GM21737 (cell line): ENCODE results near the gene CCDC175.
A peak's percentile ranks its signal among the peaks of the same experiment; 100 is the strongest.

Experiments used
- ATAC-seq: cut with Tn5 transposase; IDR thresholded peaks from one replicate; pipeline ENCODE4 v1.9.1; 2021; ENCODE audit warnings: mild to moderate bottlenecking, moderate library complexity; ENCODE audit not compliant: unreplicated experiment

Gene CCDC175

DNA sequence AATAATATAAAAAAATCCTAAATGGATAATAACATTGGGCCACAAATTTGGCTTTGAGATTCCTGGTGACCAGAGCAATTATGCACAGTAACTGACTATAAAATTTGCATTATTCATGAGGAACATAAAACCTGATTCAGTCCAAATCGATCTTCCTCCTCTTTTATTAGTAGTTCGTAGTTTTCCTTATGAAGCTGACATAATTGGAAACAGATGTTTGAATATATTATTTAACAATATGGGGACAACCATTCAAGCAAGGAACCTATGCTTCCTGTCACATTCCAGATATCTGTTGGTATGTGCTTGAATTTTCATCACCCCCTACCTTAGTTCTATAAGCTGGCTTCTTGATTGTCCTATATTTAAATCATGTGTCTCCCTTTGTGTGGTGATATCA lies 34.9 kb downstream of the CCDC175 start:
- no peak for ATAC-seq

- ATAC-seq = no peak
Observed at GRCh38 chr14:59540852-59541251, 35.8 kb downstream of the CCDC175 start.

- no peak for ATAC-seq
Observed at GRCh38 chr14:59538936-59539335, 37.7 kb downstream of the CCDC175 start.

DNA sequence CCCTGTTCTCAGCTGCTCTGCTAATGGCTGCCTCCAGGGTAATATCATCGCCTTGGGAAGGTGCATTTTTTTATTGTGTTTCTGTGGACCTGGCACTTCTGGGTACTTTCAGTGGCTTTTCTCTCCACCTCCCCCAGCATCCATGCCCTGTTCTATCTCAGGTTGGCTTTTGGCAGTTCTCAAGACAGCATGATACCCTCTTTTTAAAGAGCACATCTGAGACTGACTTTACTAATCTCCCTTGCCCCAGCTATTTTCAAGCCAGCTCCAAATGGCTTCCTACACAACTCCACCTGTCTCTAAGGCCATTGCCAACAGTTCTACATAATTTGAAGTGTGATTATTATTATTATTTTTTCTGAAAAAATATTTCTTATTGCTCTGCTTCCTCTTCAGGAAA lies 39.1 kb downstream of the CCDC175 start:
- ATAC-seq = no peak

- ATAC-seq = no peak
Observed at GRCh38 chr14:59534361-59534987, 42.1 kb downstream of the CCDC175 start.

- ATAC-seq = no peak
Observed at GRCh38 chr14:59532419-59532818, 44.2 kb downstream of the CCDC175 start.

- no peak for ATAC-seq
Observed at GRCh38 chr14:59530349-59530748, 46.3 kb downstream of the CCDC175 start.

GRCh38 chr14:59529189-59529588 lies 47.4 kb downstream of the CCDC175 start:
- no peak for ATAC-seq

DNA sequence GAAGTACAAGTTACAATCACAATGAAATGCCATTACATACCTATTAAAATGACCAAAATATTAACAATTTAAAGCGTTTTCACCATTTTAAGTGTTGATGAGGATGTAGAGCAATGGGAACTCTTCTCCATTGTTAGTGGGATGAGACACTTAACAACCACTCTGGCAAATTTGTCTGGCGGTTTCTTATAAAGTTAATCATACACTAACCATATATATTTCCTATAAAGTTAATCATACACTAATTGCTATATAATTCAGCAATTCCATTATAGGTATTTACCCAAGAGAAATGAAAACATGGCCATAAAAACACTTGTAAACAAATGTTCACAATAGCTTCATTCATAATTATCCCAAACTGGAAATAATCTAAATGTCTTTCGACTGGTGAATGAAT lies 56.4 kb downstream of the CCDC175 start:
- ATAC-seq = no peak

- ATAC-seq = no peak
Observed at GRCh38 chr14:59511916-59512575, 64.6 kb downstream of the CCDC175 start.

GRCh38 chr14:59510966-59511365 lies 65.6 kb downstream of the CCDC175 start:
- ATAC-seq = no peak

DNA sequence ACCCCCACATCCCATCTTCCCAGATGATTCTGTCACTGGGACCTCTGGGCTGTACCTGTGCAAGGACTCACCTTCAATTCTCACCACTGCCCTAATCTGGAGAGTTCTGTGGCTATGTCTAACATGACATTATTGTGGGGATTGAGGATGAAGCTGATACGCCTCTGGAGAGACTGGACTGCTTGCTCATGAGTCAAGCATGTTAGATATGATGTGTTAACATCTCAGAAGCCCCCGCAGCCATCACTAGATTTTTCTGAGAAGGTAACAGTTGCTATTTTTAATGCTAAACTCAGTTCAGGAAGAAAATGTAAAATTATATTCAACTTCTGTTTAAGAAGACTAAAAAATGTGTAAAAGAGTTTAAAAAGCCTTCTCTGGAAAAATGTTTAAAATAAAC lies 66.6 kb downstream of the CCDC175 start:
- ATAC-seq = no peak

DNA sequence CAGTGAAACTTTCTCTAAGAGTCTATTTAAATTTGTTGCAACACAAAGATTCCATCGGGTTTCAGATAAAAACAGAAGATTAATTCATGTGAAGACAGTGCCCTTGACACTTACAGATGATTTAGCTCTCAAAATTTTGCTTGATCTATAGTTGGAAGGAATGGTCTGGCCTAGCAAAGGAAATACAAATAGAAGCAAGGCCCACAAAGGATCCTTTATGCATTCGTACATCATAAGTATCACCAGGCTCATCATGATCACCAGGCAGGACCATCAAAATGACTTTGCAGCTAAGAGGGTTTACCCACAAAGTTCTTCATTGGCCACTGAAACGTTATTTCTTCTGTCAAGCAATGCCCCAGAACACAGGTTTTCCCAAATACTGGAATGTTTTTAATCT lies 67.5 kb downstream of the CCDC175 start:
- ATAC-seq = no peak

DNA sequence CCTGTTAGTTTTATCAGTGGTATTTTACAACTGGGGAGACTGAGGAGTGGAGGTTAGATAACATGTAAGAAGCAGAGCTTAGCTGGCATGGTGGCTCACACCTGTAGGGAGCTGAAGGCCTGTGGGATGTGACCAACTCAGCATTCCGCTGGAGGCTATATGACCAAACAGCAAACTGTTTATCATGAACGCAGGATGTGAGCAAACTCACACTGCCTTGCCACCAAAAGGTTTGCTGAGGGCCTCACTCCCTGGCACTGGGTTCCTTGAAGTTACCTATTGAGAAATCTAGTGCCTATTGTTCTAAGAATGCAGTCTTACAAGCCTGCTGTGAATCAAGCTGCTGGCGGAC lies 68.9 kb downstream of the CCDC175 start:
- no peak for ATAC-seq

DNA sequence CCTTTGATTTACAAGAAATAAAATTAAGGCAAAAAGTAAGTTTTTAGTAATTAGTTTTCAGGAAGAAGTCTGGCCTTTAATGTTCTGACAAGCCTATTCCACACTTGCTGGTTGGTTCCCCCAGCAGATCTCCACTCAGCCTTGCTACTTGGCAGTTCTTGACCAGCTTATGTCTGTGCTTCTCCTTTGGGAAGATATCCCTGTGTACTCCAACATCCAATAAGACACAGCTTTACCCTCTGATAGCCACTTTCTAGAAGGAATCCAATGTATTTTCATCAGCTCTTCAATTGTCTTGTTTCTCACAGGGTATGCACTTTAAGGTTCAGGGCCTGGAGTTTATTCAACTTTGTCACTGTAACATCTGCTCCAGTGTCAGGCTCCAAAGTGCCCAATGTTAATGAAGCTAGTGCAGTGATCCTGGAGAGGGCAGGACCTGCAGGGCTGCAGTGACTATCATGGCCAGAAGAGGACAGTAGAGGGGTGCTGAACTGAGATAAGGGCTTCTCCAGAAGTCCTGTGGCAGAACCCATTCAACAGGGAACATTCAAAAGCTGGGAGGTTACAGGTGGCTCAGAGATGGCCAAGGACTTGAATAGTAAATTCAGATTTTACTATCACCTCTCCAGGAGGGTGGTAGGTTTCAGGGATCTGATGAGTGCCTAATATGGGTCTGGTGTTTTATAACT lies 69.4 kb downstream of the CCDC175 start:
- no peak for ATAC-seq

GRCh38 chr14:59503256-59503655 lies 73.4 kb downstream of the CCDC175 start:
- no peak for ATAC-seq

- no peak for ATAC-seq
Observed at GRCh38 chr14:59500732-59501131, 75.9 kb downstream of the CCDC175 start.

GRCh38 chr14:59492384-59492783 lies 84.2 kb downstream of the CCDC175 start:
- ATAC-seq = no peak

DNA sequence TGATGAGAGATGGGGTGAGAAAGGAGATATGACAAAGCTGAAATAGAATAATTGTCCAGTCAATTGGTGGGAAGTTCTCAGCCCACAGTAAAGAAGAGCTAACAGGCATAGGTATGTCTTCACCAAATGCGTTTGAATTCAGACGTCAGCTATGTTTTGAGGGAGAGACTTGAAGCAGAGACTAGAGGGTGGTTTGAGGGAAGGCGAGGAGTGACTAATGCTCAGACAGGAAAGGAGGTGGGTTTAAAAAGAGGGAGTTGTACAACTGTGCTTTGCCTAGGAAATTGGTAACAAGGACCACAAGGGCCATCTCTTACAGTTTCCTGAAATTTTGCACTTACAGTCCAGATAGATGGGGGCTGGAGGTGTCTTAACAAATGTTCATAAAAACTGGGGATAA lies 85.9 kb downstream of the CCDC175 start:
- ATAC-seq = no peak

- peak; percentile 37 for ATAC-seq
Observed at GRCh38 chr14:59484639-59485175, 91.9 kb downstream of the CCDC175 start.

- ATAC-seq = peak; percentile 91
Observed at GRCh38 chr14:59483819-59484638, 92.6 kb downstream of the CCDC175 start, which contains the start of the genes JKAMP and L3HYPDH. Gene JKAMP (plus strand): TSS chr14:59484517. CDS start chr14:59484590, 73 bp downstream. Gene L3HYPDH (minus strand): TSS chr14:59484408. CDS start chr14:59484316, 92 bp downstream.
